Kidney tubule cell (primary cell): Measurements from ENCODE around the gene SLC16A12.
A peak's percentile ranks its signal among the peaks of the same experiment; 100 is the strongest.

Experiments used
- DNase-seq: peaks from one replicate; pipeline ENCODE4 v3.0.0-alpha.2; 2018; ENCODE audit warnings: low spot score

SLC16A12 gene

GRCh38 chr10:89535171-89536012, at the start of gene SLC16A12:
Gene SLC16A12, minus strand, starts transcription at chr10:89535594. Its CDS starts 73,016 bp downstream, at chr10:89462578.
- DNase-seq: peak; percentile 29

- no peak for DNase-seq
Measured at GRCh38 chr10:89582022-89582421, 46.6 kb upstream of the SLC16A12 start.

GRCh38 chr10:89580243-89580642, 44.8 kb upstream of the SLC16A12 start:
- no peak for DNase-seq

GRCh38 chr10:89576696-89577095, 41.3 kb upstream of the SLC16A12 start:
- no peak for DNase-seq

GRCh38 chr10:89576022-89576421, 40.6 kb upstream of the SLC16A12 start:
- DNase-seq: no peak

- DNase-seq: no peak
Measured at GRCh38 chr10:89575031-89575430, 39.6 kb upstream of the SLC16A12 start.

- no peak for DNase-seq
Measured at GRCh38 chr10:89574368-89574767, 39.0 kb upstream of the SLC16A12 start.

GRCh38 chr10:89567576-89568245, 32.3 kb upstream of the SLC16A12 start:
- no peak for DNase-seq

- no peak for DNase-seq
Measured at GRCh38 chr10:89566992-89567391, 31.6 kb upstream of the SLC16A12 start.

- no peak for DNase-seq
Measured at GRCh38 chr10:89566095-89566950, 30.9 kb upstream of the SLC16A12 start.

- DNase-seq: no peak
Measured at GRCh38 chr10:89565180-89565579, 29.8 kb upstream of the SLC16A12 start.

- peak; percentile 64 for DNase-seq
Measured at GRCh38 chr10:89563861-89564478, 28.6 kb upstream of the SLC16A12 start.

GRCh38 chr10:89563311-89563710, 27.9 kb upstream of the SLC16A12 start:
- no peak for DNase-seq

- DNase-seq: peak; percentile 91
Measured at GRCh38 chr10:89556600-89556999, 21.2 kb upstream of the SLC16A12 start.

GRCh38 chr10:89555688-89556445, 20.5 kb upstream of the SLC16A12 start:
- DNase-seq: peak; percentile 76

GRCh38 chr10:89554433-89554832, 19.0 kb upstream of the SLC16A12 start:
- no peak for DNase-seq

GRCh38 chr10:89553064-89553734, 17.8 kb upstream of the SLC16A12 start:
- peak; percentile 94 for DNase-seq

GRCh38 chr10:89552213-89552612, 16.8 kb upstream of the SLC16A12 start:
- DNase-seq: no peak

GRCh38 chr10:89550509-89550908, 15.1 kb upstream of the SLC16A12 start:
- no peak for DNase-seq

GRCh38 chr10:89549510-89549909, 14.1 kb upstream of the SLC16A12 start:
- no peak for DNase-seq

- no peak for DNase-seq
Measured at GRCh38 chr10:89548673-89549072, 13.3 kb upstream of the SLC16A12 start.
